ENCODE measurements around the gene CDYL2.

DNA sequence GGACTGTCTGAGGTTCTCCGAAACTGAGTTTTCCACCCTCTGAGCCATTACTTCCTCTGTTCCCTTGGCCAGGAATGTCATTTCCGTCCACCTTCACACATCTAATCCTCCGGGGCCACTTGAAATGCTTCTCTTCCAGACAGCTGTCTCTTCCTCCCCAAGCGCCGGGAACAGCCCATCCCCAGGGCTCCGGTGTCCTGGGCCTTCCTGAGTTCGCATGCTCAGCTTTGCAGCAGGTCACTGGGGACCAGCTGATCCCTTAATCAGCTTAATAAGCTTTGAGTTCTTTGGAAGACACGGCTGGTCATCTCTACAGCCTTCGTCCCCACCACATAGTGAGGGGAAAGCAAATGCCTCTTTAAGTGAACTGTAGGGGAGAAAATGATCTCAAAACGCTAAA is 140.2 kb downstream of the CDYL2 start:
- no peak for TF ChIP-seq POLR2A (IDR thresholded peaks at IDR 0.05)
- TF ChIP-seq, protein P1, sequence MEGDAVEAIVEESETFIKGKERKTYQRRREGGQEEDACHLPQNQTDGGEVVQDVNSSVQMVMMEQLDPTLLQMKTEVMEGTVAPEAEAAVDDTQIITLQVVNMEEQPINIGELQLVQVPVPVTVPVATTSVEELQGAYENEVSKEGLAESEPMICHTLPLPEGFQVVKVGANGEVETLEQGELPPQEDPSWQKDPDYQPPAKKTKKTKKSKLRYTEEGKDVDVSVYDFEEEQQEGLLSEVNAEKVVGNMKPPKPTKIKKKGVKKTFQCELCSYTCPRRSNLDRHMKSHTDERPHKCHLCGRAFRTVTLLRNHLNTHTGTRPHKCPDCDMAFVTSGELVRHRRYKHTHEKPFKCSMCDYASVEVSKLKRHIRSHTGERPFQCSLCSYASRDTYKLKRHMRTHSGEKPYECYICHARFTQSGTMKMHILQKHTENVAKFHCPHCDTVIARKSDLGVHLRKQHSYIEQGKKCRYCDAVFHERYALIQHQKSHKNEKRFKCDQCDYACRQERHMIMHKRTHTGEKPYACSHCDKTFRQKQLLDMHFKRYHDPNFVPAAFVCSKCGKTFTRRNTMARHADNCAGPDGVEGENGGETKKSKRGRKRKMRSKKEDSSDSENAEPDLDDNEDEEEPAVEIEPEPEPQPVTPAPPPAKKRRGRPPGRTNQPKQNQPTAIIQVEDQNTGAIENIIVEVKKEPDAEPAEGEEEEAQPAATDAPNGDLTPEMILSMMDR (IDR thresholded peaks at IDR 0.05) = no peak
- TF ChIP-seq EP300 (IDR thresholded peaks at IDR 0.05) = no peak
